ENCODE results near the gene RFX1.

DNA sequence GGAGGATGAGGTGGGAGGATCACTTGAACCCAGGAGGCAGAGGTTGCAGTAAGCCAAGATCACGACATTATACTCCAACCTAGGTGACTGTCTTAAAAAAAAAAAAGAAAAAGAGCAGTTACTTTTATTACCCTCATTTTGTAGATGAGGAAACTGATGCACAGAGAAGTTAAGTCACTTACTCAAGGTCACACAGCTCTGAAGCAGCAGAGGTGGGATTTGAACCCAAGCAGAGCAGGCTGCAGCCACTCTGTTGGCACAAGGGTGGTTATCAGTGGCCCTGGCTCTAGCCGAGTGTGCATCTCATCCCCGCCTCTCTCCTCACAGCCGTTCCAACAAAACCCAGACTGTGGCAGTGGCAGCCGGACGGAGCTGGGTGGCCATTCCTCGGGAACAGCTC lies 33.1 kb upstream of the RFX1 start:
- TF ChIP-seq ISL1 (CRISPR knock-in tag; IDR thresholded peaks at IDR 0.05) (no peak), OSR1 (CRISPR knock-in tag; IDR thresholded peaks at IDR 0.05) (no peak), ZNF70 (CRISPR knock-in tag; IDR thresholded peaks at IDR 0.05) (no peak), CSRNP3 (CRISPR knock-in tag; IDR thresholded peaks at IDR 0.05) (no peak), ZNF8 (CRISPR knock-in tag; IDR thresholded peaks at IDR 0.05) (no peak), TSHZ2 (CRISPR knock-in tag; IDR thresholded peaks at IDR 0.05) (no peak), RARB (CRISPR knock-in tag; IDR thresholded peaks at IDR 0.05) (no peak), ARNTL (CRISPR knock-in tag; IDR thresholded peaks at IDR 0.05; ENCODE audit: borderline replicate concordance, low read depth) (no peak), ZFP30 (CRISPR knock-in tag; IDR thresholded peaks at IDR 0.05) (no peak), ZNF565 (CRISPR knock-in tag; conservative IDR thresholded peaks at IDR 0.05; ENCODE audit: low read depth) (no peak), PATZ1 (CRISPR knock-in tag; IDR thresholded peaks at IDR 0.05; ENCODE audit: borderline replicate concordance) (no peak), GLIS3 (CRISPR knock-in tag; IDR thresholded peaks at IDR 0.05) (no peak), BACH2 (CRISPR knock-in tag; IDR thresholded peaks at IDR 0.05; ENCODE audit: borderline replicate concordance) (no peak)

All from SK-N-SH treated with all-trans-retinoic acid at 6 μM for 48 hours (cell line).